Left lung (tissue), 10 donors: Measurements from ENCODE around the gene CD48. TPM values are rescaled to one million over a fixed set of nuclear protein-coding genes. Genes with fewer than 3 reads are reported as not detected.

Experiments
- ATAC-seq: fragments of 200-7000 bp; cut with Tn5 transposase; one replicate; pipeline ENCODE4 v1.9.1; 2020; ENCODE audit warnings: moderate library complexity
- DNase-seq, 4 donors: peaks; one replicate each; pipeline ENCODE4 v3.0.0-alpha.2; 2013 to 2020
- H3K27ac ChIP-seq, 2 donors: fragments of 200-600 bp; sonication (generic) in 1 of 2; one replicate each; pipeline versions ENCODE4 v1.5.0 to v1.8.0; 2020 to 2021
- H3K27me3 ChIP-seq, 2 donors: fragments of 200-600 bp; sonication (generic) in 1 of 2; one replicate each; pipeline versions ENCODE4 v1.5.0 to v1.8.0; 2020 to 2021
- H3K36me3 ChIP-seq, 2 donors: fragments of 200-600 bp; sonication (generic) in 1 of 2; one replicate each; pipeline versions ENCODE4 v1.5.0 to v1.8.0; 2020 to 2021
- H3K4me1 ChIP-seq, 2 donors: fragments of 200-600 bp; one replicate each; pipeline ENCODE4 v1.8.0; 2021
- H3K4me3 ChIP-seq, 2 donors: fragments of 200-600 bp; sonication (generic) in 1 of 2; one replicate each; pipeline versions ENCODE4 v1.5.0 to v1.8.0; 2020 to 2021; ENCODE audit warnings: mild to moderate bottlenecking in 1 of 2
- H3K9me3 ChIP-seq, 2 donors: fragments of 200-600 bp; sonication (generic) in 1 of 2; one replicate each; pipeline versions ENCODE4 v1.5.0 to v1.8.0; 2020 to 2021
- intact Hi-C, 2 donors: fragments of 100-400 bp; cut with DNase I; formaldehyde crosslinking; loops; one replicate each; pipeline versions ENCODE4 v1.11.2 to v1.14.2; 2022
- polyA plus RNA-seq, 6 donors: library from polyadenylated mRNA; unstranded; fragments of 120-200 nt; gene quantifications; one replicate each; pipeline ENCODE4 v1.2.1, GENCODE V29; 2013; ENCODE audit not compliant: insufficient read length in 6 of 6
- total RNA-seq, 2 donors: library from RNA; stranded (reverse); fragmentation: NEBNext Ultra II Directional; extraction: Animal tissue kit (Norgen Biotek cat#: 25700); gene quantifications; one replicate each; pipeline ENCODE4 v1.2.1, GENCODE V29; 2021
- TF ChIP-seq, protein P1 (sequence below), 2 donors: fragments of 200-600 bp; sonication (generic) in 1 of 2; IDR thresholded peaks; one replicate each; pipeline versions ENCODE4 v1.5.0 to v1.8.0; 2021; ENCODE audit warnings: antibody characterized with exemption in 2 of 2
- donor health status: DM: no; HTN: yes; CAD: no.
- donor health status: DM: no; HTN: no; CAD: no.

Gene CD48
- total and polyA plus RNA-seq, 8 donors = 5.8 to 35.5 (median 7.5) TPM

DNA sequence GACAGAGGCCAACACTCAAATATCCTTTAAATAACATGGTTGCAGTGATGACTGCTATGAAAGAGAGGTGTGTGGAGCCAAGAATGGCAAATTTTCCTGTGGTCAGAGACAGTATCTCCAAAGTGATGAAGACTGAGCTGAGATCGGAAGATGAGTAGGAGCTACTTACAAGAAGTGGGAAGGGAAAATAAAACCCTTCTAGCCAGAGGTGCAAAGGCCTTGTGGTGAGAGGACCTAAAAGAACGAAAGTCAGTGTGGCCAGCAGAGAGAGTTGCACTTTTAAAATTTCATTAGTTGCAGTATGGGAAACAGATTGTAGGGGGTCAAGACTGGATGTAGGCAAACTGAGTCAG, 45.2 kb upstream of the CD48 start:
- Histone ChIP-seq H3K9me3 (no peaks in the 10 kb centered on the region), H3K36me3 (peaks cover 0 to 5% of the 10 kb centered on the region in 2 donors), H3K27me3 (no peaks in the 10 kb centered on the region), H3K4me3 (no peak overlapping the region), H3K27ac (peak overlapping the region in 1 of 2 donors; percentile 18), H3K4me1 (no peaks in the 10 kb centered on the region)
- intact Hi-C loops = no loop called here
- ATAC-seq (no peak), DNase-seq (no peak)
- TF ChIP-seq, protein P1, sequence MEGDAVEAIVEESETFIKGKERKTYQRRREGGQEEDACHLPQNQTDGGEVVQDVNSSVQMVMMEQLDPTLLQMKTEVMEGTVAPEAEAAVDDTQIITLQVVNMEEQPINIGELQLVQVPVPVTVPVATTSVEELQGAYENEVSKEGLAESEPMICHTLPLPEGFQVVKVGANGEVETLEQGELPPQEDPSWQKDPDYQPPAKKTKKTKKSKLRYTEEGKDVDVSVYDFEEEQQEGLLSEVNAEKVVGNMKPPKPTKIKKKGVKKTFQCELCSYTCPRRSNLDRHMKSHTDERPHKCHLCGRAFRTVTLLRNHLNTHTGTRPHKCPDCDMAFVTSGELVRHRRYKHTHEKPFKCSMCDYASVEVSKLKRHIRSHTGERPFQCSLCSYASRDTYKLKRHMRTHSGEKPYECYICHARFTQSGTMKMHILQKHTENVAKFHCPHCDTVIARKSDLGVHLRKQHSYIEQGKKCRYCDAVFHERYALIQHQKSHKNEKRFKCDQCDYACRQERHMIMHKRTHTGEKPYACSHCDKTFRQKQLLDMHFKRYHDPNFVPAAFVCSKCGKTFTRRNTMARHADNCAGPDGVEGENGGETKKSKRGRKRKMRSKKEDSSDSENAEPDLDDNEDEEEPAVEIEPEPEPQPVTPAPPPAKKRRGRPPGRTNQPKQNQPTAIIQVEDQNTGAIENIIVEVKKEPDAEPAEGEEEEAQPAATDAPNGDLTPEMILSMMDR (IDR thresholded peaks at IDR 0.05) = no peak

DNA sequence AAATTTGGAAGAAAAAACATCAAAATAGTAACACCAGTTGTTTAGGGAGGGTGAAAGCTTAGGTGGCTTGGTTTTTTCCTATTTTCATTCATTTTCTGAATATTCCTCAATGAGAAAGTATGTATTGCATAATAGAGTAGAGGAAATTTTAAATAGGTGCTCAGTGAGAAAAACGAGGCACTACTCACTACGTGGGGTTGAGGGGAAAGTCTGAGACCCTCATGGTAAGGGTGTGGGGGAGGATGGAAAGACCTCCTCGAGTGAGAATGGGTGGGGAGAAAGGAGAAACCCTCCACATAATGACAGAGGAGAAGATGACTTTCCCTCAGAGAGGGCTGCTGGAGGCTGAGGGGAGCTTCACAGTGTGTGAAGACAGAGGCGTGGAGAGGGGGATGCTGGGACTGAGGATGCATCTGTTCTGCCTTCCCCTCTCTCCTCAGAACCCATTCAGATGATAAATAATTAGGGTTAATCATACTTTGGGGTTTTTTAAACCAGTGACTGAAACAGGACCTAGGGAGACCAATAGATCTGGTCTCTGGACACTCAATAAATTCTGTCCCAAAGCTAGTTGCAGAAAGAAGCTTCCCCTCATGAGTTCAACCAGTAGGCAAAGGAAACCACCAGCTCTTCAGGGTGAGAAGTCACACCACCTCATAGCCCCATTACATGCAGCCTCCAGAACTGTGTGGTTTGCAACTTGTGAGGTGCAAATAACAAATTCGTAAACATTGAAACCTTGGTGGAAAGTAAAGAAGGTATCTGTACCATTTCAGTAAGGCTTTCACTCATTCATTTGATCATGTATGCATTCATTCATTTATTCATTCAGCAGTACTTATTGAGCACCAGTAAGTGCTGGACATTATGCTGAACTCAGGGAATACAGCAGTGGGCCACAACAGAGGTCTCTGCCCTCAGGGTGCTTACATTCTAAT, 44.6 kb upstream of the CD48 start:
- intact Hi-C loops = no loop called here
- peaks cover 0 to under 1% of the 10 kb centered on the region in 2 donors for H3K4me1 ChIP-seq
- peaks cover 0 to 5% of the 10 kb centered on the region in 2 donors for H3K36me3 ChIP-seq
- DNase-seq (no peak), ATAC-seq (no peak)
- no peak overlapping the region for H3K4me3 ChIP-seq
- no peaks in the 10 kb centered on the region for H3K9me3 ChIP-seq
- no peaks in the 10 kb centered on the region for H3K27me3 ChIP-seq
- H3K27ac ChIP-seq = peak overlapping the region in 1 of 2 donors; percentile 18
- TF ChIP-seq, protein P1 (IDR thresholded peaks at IDR 0.05) = no peak

DNA sequence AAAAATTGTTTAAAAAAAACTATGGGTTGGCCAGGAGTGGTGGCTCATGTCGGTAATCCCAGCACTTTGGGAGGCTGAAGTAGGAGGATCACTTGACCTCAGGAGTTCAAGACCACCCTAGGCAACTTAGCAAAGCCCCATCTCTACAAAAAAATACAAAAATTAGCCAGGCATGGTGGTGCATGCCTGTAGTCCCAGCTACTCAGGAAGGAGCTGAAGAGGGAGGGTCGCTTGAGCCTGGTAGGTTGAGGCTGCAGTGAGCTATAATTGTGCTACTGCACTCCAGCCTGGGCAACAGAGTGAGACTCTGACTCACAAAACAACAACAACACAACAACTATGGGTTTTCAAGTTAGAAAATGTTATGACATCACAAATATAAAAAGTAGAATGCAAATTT, 43.8 kb upstream of the CD48 start:
- Histone ChIP-seq H3K4me3 (no peak overlapping the region), H3K4me1 (peaks cover 0 to 7% of the 10 kb centered on the region in 2 donors), H3K36me3 (peaks cover 0 to 11% of the 10 kb centered on the region in 2 donors), H3K27me3 (no peaks in the 10 kb centered on the region), H3K9me3 (no peaks in the 10 kb centered on the region), H3K27ac (no peak overlapping the region)
- intact Hi-C loops = no loop called here
- no peak for DNase-seq
- ATAC-seq = no peak
- TF ChIP-seq, protein P1 (IDR thresholded peaks at IDR 0.05) = no peak

DNA sequence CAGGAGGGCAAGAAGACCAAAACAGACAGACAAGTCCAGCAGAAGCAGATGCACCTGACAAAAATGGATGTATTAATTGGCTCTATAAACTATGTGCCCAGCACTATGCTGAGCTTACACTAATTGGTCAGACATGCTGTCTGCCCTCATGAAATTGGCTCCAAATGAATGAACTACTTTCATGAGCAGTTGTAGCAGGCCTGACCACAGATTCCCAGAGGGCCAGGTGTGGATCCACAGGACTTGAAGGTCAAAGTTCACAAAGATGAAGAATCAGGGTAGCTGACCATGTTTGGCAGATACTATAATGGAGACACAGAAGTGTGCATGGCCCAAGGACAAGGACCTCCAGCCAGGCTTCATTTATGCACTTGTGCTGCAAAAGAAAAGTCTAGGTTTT, 42.0 kb upstream of the CD48 start:
- Histone ChIP-seq H3K4me3 (no peak overlapping the region), H3K4me1 (peaks cover 0 to 15% of the 10 kb centered on the region in 2 donors), H3K36me3 (peaks cover 0 to 21% of the 10 kb centered on the region in 2 donors), H3K27ac (no peak overlapping the region), H3K9me3 (no peaks in the 10 kb centered on the region), H3K27me3 (peaks cover 0 to 6% of the 10 kb centered on the region in 2 donors)
- no peak for DNase-seq
- intact Hi-C loops = no loop called here
- ATAC-seq = no peak
- TF ChIP-seq, protein P1 (IDR thresholded peaks at IDR 0.05) = no peak

DNA sequence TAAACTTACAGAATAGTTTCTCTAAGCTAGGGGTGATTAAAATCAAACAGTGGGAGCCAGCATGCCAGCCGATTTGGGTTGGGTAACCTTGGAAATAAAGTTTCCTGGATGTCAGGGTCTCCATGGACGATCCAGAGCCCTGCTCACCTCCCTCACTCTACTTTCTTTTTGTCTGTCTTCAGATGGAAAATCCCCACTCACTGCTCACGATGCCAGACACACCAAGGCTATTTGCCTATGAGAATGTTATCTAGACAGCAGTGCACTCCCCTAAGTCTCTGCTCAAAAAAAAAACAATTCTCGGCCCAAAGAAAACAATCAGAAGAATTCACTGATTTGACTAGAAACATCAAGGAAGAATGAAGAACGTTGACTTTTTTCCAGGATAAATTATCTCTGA, 41.3 kb upstream of the CD48 start:
- Histone ChIP-seq H3K27ac (no peak overlapping the region), H3K4me3 (no peak overlapping the region), H3K4me1 (peaks cover 0 to 21% of the 10 kb centered on the region in 2 donors), H3K9me3 (no peaks in the 10 kb centered on the region), H3K36me3 (peaks cover 0 to 21% of the 10 kb centered on the region in 2 donors), H3K27me3 (peaks cover 0 to 6% of the 10 kb centered on the region in 2 donors)
- no peak for DNase-seq
- no peak for ATAC-seq
- intact Hi-C loops = no loop called here
- TF ChIP-seq, protein P1 (IDR thresholded peaks at IDR 0.05) = no peak
